GM23338 (cell line): ENCODE measurements around the gene CECR2.

Experiments
- CREB1 ChIP-seq: fragments of 250-450 bp; sonication (Bioruptor Pico); IDR thresholded peaks from 2 replicates; pipeline ENCODE4 v1.5.0; 2020; ENCODE audit warnings: low read depth, mild to moderate bottlenecking, moderate library complexity
- CTCF ChIP-seq, 2 experiments: fragments of 200-600 bp in 1 of 2; sonication (generic) in 1 of 2; conservative IDR thresholded peaks; 2 replicates each; pipeline versions ENCODE4 v1.5.1 to v1.6.1; 2016 to 2017; ENCODE audit warnings: antibody characterized with exemption in 2 of 2, low read depth in 2 of 2, mild to moderate bottlenecking in 2 of 2, moderate library complexity in 1 of 2
- EZH2 ChIP-seq: fragments of 200-600 bp; sonication (generic); IDR thresholded peaks from one replicate; pipeline ENCODE4 v1.8.0; 2017; ENCODE audit warnings: antibody characterized with exemption, mild to moderate bottlenecking, low read depth; ENCODE audit not compliant: unreplicated experiment
- EZH2phosphoT487 ChIP-seq: fragments of 200-600 bp; sonication (generic); IDR thresholded peaks from one replicate; pipeline ENCODE4 v1.8.1; 2018; ENCODE audit warnings: antibody characterized with exemption; ENCODE audit not compliant: unreplicated experiment
- JUNB ChIP-seq: IDR thresholded peaks from one replicate; pipeline ENCODE4 v1.6.1; 2016; ENCODE audit warnings: antibody characterized with exemption; ENCODE audit not compliant: unreplicated experiment
- NANOG ChIP-seq: IDR thresholded peaks from 2 replicates; pipeline ENCODE4 v1.6.1; 2016; ENCODE audit warnings: antibody characterized with exemption, borderline replicate concordance
- POLR2AphosphoS5 ChIP-seq: IDR thresholded peaks from 2 replicates; pipeline ENCODE4 v1.6.1; 2016; ENCODE audit warnings: antibody characterized with exemption, low read depth
- REST ChIP-seq: IDR thresholded peaks from one replicate; pipeline ENCODE4 v1.6.1; 2018; ENCODE audit warnings: antibody characterized with exemption; ENCODE audit not compliant: unreplicated experiment
- STAT1 ChIP-seq: IDR thresholded peaks from one replicate; pipeline ENCODE4 v1.6.1; 2016; ENCODE audit warnings: antibody characterized with exemption; ENCODE audit not compliant: unreplicated experiment
- ZNF114 ChIP-seq: fragments of 250-450 bp; sonication (Bioruptor Pico); IDR thresholded peaks from 2 replicates; pipeline ENCODE4 v1.5.0; 2020; ENCODE audit warnings: mild to moderate bottlenecking, moderate library complexity
- TF ChIP-seq, protein P1 (sequence below): IDR thresholded peaks from 2 replicates; pipeline ENCODE4 v1.6.1; 2016; ENCODE audit warnings: antibody characterized with exemption

DNA sequence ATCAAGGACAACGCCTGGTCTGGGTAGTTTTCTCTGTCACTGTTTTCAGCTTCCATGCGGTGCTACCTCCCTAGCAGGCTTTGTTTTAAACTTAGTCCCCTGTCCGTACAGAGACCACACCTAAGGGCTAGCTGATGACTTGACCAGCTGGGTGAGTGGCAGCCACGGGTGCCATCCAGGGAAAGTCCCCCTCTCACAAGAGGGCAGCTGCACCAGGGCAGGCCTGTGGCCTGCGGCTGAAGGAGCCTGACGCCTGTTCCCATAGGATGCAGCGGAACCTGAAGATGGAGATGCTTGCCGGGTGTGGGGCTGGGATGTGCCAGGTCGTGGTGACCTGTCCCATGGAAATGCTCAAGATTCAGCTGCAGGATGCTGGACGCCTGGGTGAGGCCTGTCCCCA is 213.9 kb downstream of the CECR2 start:
- no peak for TF ChIP-seq CTCF (conservative IDR thresholded peaks at IDR 0.05; ENCODE audit: low read depth in 2 of 2)
- no peak for TF ChIP-seq EZH2
- no peak for TF ChIP-seq POLR2AphosphoS5
- TF ChIP-seq JUNB: no peak
- TF ChIP-seq CREB1 (CRISPR knock-in tag): no peak
- TF ChIP-seq STAT1: no peak
- no peak for TF ChIP-seq EZH2phosphoT487
- TF ChIP-seq, protein P1, sequence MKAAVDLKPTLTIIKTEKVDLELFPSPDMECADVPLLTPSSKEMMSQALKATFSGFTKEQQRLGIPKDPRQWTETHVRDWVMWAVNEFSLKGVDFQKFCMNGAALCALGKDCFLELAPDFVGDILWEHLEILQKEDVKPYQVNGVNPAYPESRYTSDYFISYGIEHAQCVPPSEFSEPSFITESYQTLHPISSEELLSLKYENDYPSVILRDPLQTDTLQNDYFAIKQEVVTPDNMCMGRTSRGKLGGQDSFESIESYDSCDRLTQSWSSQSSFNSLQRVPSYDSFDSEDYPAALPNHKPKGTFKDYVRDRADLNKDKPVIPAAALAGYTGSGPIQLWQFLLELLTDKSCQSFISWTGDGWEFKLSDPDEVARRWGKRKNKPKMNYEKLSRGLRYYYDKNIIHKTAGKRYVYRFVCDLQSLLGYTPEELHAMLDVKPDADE: no peak
- no peak for TF ChIP-seq REST
- no peak for TF ChIP-seq ZNF114
- no peak for TF ChIP-seq NANOG
